WTC11 (cell line): Measurements from ENCODE around the gene NDUFA13.

ENCODE experiments used
- CTCF ChIP-seq: fragments of 200-600 bp; IDR thresholded peaks from 2 replicates; pipeline ENCODE4 v1.8.0; 2022; ENCODE audit warnings: antibody characterized with exemption
- E2F1 ChIP-seq: sonication (generic); formaldehyde crosslinking; IDR thresholded peaks from 2 replicates; pipeline ENCODE4 v1.8.0; 2022; ENCODE audit warnings: mild to moderate bottlenecking, missing genetic modification reagents
- MAX ChIP-seq: sonication (generic); formaldehyde crosslinking; IDR thresholded peaks from 2 replicates; pipeline ENCODE4 v1.8.0; 2022; ENCODE audit warnings: mild to moderate bottlenecking, missing genetic modification reagents
- TEAD4 ChIP-seq: sonication (generic); formaldehyde crosslinking; IDR thresholded peaks from 2 replicates; pipeline ENCODE4 v1.8.0; 2022; ENCODE audit warnings: mild to moderate bottlenecking, missing genetic modification reagents

- no peak for TF ChIP-seq MAX (CRISPR knock-in tag)
- no peak for TF ChIP-seq E2F1 (CRISPR knock-in tag)
- no peak for TF ChIP-seq TEAD4 (CRISPR knock-in tag)
- no peak for TF ChIP-seq CTCF
Measured at GRCh38 chr19:19500975-19501644, 14.9 kb upstream of the NDUFA13 start.
